Bronchial epithelial cell (primary cell): ENCODE measurements around the gene SEMA3F. TPM values are rescaled to one million over a fixed set of nuclear protein-coding genes. Genes with fewer than 3 reads are reported as not detected.

Experiments
- DNase-seq: peaks from one replicate; pipeline ENCODE4 v3.0.0-alpha.2; 2010; ENCODE audit warnings: low read depth
- FAIRE-seq: peaks from 2 replicates; lab custom pipeline; 2011; peaks lifted over from hg19 to GRCh38; lab: Jason Lieb, UNC
- H3K27me3 ChIP-seq: 2 replicates; pipeline ENCODE4 v1.5.1; 2011; ENCODE audit warnings: low read length; ENCODE audit not compliant: control insufficient read depth, insufficient read depth
- H3K36me3 ChIP-seq: 2 replicates; pipeline ENCODE4 v1.5.1; 2011; ENCODE audit warnings: low read length; ENCODE audit not compliant: control insufficient read depth, insufficient read depth
- H3K4me3 ChIP-seq: 2 replicates; pipeline ENCODE4 v1.5.1; 2011; ENCODE audit warnings: mild to moderate bottlenecking, low read depth, low read length, control low read depth
- total RNA-seq: library from RNA; depleted of rRNA; stranded (reverse); fragments of >200 nt; gene quantifications from 2 replicates; pipeline ENCODE4 v1.2.1, GENCODE V29; 2014
- TF ChIP-seq, protein P1 (sequence below): IDR thresholded peaks from 2 replicates; pipeline ENCODE4 v1.5.1; 2011; ENCODE audit warnings: mild to moderate bottlenecking, moderate library complexity, low read length, control low read depth, inconsistent platforms; ENCODE audit not compliant: insufficient read depth, severe bottlenecking

The SEMA3F gene
- total RNA-seq, 1 donor from 2014 or later: 35.5 TPM

DNA sequence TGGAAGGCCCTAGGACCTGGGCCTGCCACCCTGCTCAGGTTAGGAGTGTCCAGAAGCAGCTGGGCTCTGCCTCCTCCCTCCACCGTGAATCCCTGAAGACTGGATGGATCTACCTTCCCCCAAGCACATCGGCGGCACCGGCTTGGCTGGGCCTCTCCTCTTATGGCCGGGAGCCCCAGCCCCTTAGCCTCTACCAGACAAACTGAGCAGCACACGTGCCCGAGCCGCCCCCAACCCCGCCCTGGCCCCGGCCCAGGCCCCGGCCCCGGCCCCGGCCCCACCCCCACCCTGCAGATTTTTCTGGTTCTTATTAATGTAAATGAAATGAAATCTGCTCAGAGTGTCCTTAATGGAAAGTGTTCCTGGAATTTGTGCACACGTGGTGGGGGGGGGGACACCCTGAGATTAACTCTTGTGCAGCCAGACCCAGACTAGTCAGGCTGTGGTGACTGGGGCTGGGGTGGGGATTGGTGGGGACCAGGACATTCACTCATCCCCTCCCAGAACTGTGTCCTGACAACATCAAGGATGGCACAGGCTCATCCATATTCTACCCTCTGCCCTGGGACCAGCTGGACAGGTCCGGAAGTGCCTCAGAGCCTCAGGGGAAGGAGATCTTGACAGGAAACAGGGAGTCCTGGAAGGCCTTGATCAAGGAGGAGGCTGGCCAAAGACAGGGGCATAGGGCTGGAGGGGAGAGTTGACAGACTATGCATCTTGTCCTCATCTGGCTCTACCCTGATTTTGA, 30.9 kb upstream of the SEMA3F start:
- TF ChIP-seq, protein P1, sequence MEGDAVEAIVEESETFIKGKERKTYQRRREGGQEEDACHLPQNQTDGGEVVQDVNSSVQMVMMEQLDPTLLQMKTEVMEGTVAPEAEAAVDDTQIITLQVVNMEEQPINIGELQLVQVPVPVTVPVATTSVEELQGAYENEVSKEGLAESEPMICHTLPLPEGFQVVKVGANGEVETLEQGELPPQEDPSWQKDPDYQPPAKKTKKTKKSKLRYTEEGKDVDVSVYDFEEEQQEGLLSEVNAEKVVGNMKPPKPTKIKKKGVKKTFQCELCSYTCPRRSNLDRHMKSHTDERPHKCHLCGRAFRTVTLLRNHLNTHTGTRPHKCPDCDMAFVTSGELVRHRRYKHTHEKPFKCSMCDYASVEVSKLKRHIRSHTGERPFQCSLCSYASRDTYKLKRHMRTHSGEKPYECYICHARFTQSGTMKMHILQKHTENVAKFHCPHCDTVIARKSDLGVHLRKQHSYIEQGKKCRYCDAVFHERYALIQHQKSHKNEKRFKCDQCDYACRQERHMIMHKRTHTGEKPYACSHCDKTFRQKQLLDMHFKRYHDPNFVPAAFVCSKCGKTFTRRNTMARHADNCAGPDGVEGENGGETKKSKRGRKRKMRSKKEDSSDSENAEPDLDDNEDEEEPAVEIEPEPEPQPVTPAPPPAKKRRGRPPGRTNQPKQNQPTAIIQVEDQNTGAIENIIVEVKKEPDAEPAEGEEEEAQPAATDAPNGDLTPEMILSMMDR: no peak
- Histone ChIP-seq H3K4me3 (no peak overlapping the region), H3K27me3 (no peaks in the 10 kb centered on the region), H3K36me3 (no peaks in the 10 kb centered on the region)
- FAIRE-seq: no peak
- DNase-seq: no peak

DNA sequence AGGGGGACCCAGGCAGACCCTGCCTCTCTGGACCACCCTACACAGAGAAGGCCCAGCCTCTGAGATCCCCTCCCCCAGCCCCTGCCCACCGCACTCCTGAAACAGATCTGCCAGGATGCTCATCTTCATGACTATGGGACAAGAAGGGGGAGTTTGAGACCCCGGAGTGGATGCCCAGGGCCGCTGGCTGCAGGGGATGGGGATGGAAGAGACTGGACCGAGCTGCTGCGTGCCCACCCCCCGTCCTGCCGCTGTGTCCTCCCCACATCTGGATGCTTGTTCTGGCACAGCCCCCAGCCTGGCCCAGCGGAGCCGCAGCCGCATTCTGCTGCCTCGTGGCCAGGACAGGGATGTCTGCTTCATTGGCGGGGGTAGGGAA, 30.3 kb upstream of the SEMA3F start:
- Histone ChIP-seq H3K4me3 (no peak overlapping the region), H3K27me3 (no peaks in the 10 kb centered on the region), H3K36me3 (no peaks in the 10 kb centered on the region)
- DNase-seq (no peak), FAIRE-seq (no peak)
- TF ChIP-seq, protein P1: no peak

DNA sequence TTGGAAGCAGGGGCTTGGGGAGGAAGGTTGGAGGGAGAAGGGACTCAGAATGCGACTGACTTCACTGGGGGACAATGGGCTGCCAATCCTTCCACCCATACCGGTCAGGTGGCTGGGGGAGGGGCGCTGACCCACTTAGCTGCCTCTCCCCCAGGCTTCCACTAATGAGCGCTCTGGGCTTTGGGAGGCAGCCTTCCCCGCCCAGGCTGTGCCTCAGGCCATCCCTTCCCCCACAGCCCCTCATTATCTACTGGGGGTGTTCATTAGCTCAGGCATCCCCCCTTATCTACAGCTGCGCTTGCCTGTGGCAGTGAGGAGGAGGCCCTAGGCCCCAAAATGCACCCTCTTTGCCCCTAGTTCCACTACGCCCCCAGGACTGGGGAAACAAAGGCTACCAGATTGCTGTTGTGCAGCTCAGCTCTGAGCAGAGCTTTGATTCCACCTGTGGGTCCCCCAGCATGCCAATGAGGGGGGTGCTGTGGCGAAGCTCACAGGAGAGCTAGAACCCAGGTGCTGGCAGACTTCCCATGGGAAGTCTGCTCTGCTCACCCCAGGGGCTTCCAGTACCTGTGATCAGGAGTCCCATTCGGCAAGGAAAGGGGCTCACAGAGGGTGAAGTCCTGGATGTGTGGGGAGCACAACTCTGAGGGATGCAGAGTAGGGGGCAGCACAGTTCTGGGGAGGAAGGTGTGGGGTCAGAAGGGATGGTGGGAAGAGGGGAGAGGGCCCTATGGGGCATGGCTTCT, 29.4 kb upstream of the SEMA3F start:
- DNase-seq: no peak
- TF ChIP-seq, protein P1: no peak
- Histone ChIP-seq H3K4me3 (no peak overlapping the region), H3K27me3 (no peaks in the 10 kb centered on the region), H3K36me3 (no peaks in the 10 kb centered on the region)
- no peak for FAIRE-seq

DNA sequence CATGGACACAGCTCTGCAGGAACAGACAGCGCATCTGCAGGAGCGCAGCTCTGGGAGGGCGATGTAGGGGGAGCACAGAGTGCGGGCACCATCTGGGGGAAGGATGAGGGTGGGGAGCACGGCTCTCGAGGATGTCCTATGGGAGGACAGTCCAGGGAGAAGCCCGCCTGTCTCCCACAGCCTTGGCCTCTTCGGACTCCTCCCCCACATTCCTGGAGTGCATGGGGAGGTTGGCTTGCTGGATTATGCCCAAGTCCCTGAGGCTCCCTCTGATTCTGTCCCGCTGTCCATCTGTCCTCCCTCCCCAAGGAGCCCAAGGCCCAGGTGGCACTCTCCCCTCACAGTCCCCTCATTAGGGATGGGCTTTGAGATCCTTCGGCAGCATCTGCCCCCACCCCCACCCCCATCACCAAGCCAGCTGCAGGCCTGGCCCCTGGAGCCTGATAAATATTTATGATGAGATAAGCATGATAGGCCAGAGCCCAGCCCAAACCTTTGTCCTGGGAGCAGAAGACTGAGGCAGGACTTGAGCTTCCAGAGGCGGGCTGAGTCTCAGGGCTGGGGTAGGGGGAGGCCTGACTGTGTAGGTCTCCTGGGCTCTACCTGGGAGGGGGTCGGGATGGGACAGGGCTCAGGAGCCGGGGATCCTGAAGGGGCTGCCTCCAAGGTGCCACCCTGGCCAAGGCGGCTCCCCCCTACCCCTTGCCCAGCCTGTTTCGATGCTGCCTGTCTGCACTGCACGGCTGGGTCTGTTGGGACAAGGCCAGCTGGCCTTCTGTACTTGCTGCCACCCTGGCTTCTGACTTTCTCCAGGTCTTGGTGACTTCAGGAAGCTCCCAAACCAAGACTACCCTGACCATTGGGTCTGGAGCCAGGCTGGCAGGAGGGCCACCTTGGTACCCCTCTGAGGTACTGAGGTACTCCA, 28.6 kb upstream of the SEMA3F start:
- no peak overlapping the region for H3K4me3 ChIP-seq
- no peaks in the 10 kb centered on the region for H3K27me3 ChIP-seq
- H3K36me3 ChIP-seq: no peaks in the 10 kb centered on the region
- DNase-seq (no peak), FAIRE-seq (no peak)
- TF ChIP-seq, protein P1: no peak

DNA sequence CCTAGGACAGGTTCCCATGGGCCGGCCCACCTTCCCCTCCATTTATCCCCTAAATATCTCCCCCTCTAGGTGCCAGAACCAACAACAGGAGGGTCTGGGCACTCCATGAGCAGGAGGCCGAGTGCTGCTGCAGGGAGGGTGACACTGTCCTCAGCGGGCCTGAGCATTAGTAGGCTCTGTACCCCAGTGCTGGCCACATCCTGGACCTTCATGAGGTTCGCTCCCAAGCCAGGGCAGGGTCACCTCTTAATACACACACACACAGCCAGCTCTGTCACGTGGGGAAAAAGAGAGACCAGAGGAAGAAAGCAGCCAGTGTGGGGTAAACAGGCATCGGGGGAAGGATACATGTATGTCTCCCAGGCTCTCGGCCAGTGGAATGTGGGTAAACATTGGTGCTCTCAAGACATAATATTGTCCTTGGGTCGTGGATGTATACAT, 27.9 kb upstream of the SEMA3F start:
- FAIRE-seq (no peak), DNase-seq (no peak)
- Histone ChIP-seq H3K27me3 (no peaks in the 10 kb centered on the region), H3K36me3 (no peaks in the 10 kb centered on the region), H3K4me3 (no peak overlapping the region)
- TF ChIP-seq, protein P1: no peak
